Glutamatergic neuron (in vitro differentiated cells): ENCODE results near the gene EFNA5. TPM values are rescaled to one million over a fixed set of nuclear protein-coding genes. Genes with fewer than 3 reads are reported as not detected.

ENCODE experiments used
- DNase-seq: peaks from one replicate; pipeline ENCODE4 v3.0.0; 2022
- H3K27ac Mint-ChIP-seq: one replicate; pipeline ENCODE4 v1.8.0; 2020; ENCODE audit warnings: mild to moderate bottlenecking, mixed read lengths, inconsistent platforms; ENCODE audit not compliant: unreplicated experiment
- H3K27me3 Mint-ChIP-seq: one replicate; pipeline ENCODE4 v1.8.0; 2020; ENCODE audit warnings: mild to moderate bottlenecking, moderate library complexity, mixed read lengths, inconsistent platforms; ENCODE audit not compliant: unreplicated experiment
- H3K36me3 Mint-ChIP-seq: one replicate; pipeline ENCODE4 v1.8.0; 2020; ENCODE audit warnings: mild to moderate bottlenecking, mixed read lengths, inconsistent platforms; ENCODE audit not compliant: unreplicated experiment
- H3K4me1 Mint-ChIP-seq: one replicate; pipeline ENCODE4 v1.8.0; 2020; ENCODE audit warnings: mild to moderate bottlenecking, low read depth, mixed read lengths, inconsistent platforms; ENCODE audit not compliant: unreplicated experiment
- H3K4me3 Mint-ChIP-seq: one replicate; pipeline ENCODE4 v1.8.0; 2020; ENCODE audit warnings: mild to moderate bottlenecking, mixed read lengths, inconsistent platforms; ENCODE audit not compliant: unreplicated experiment
- H3K9me3 Mint-ChIP-seq: one replicate; pipeline ENCODE4 v1.8.0; 2020; ENCODE audit warnings: mild to moderate bottlenecking, moderate library complexity, mixed read lengths, inconsistent platforms; ENCODE audit not compliant: unreplicated experiment
- CTCF ChIP-seq: fragments of 200-600 bp; sonication (generic); IDR thresholded peaks from one replicate; pipeline ENCODE4 v1.5.0; 2021; ENCODE audit not compliant: partially characterized antibody, unreplicated experiment
- total RNA-seq: library from RNA; stranded (reverse); fragmentation: NEBNext Ultra II Directional; extraction: Animal tissue kit (Norgen Biotek cat#: 25700); gene quantifications from one replicate; pipeline ENCODE4 v1.2.1, GENCODE V29; 2021; ENCODE audit not compliant: unreplicated experiment

The EFNA5 gene
- total RNA-seq, 1 donor from 2014 or later: 158 TPM

- peak overlapping the region; percentile 71 for H3K27ac Mint-ChIP-seq
- peaks cover 67% of the 10 kb centered on the region for H3K4me1 Mint-ChIP-seq
- H3K4me3 Mint-ChIP-seq: peak overlapping the region; percentile 68
- DNase-seq: no peak
- H3K9me3 Mint-ChIP-seq: peaks cover 9% of the 10 kb centered on the region
- no peaks in the 10 kb centered on the region for H3K36me3 Mint-ChIP-seq
- peaks cover 4% of the 10 kb centered on the region for H3K27me3 Mint-ChIP-seq
- no peak for TF ChIP-seq CTCF
Observed at GRCh38 chr5:107655831-107656230, 14.9 kb downstream of the EFNA5 start.

GRCh38 chr5:107654827-107655226 lies 15.9 kb downstream of the EFNA5 start:
- Mint-ChIP-seq H3K4me1 (peaks cover 68% of the 10 kb centered on the region), H3K36me3 (no peaks in the 10 kb centered on the region), H3K27ac (no peak overlapping the region), H3K4me3 (no peak overlapping the region), H3K9me3 (peaks cover 7% of the 10 kb centered on the region), H3K27me3 (peaks cover 2% of the 10 kb centered on the region)
- DNase-seq: no peak
- TF ChIP-seq CTCF: no peak

GRCh38 chr5:107653685-107654084 lies 17.1 kb downstream of the EFNA5 start:
- no peak for TF ChIP-seq CTCF
- DNase-seq: no peak
- Mint-ChIP-seq H3K27me3 (peaks cover 1% of the 10 kb centered on the region), H3K4me3 (peak overlapping the region; percentile 83), H3K4me1 (peaks cover 63% of the 10 kb centered on the region), H3K9me3 (peaks cover 7% of the 10 kb centered on the region), H3K27ac (peak overlapping the region; percentile 63), H3K36me3 (no peaks in the 10 kb centered on the region)

GRCh38 chr5:107652839-107653607 lies 17.7 kb downstream of the EFNA5 start:
- H3K36me3 Mint-ChIP-seq: no peaks in the 10 kb centered on the region
- peaks cover 60% of the 10 kb centered on the region for H3K4me1 Mint-ChIP-seq
- peaks cover 7% of the 10 kb centered on the region for H3K9me3 Mint-ChIP-seq
- peak; percentile 21 for DNase-seq
- peaks cover 1% of the 10 kb centered on the region for H3K27me3 Mint-ChIP-seq
- TF ChIP-seq CTCF: no peak
- peak overlapping the region; percentile 97 for H3K27ac Mint-ChIP-seq
- peak overlapping the region; percentile 83 for H3K4me3 Mint-ChIP-seq

GRCh38 chr5:107652408-107652807 lies 18.3 kb downstream of the EFNA5 start:
- peak overlapping the region; percentile 30 for H3K4me3 Mint-ChIP-seq
- H3K4me1 Mint-ChIP-seq: peaks cover 57% of the 10 kb centered on the region
- H3K27ac Mint-ChIP-seq: peak overlapping the region; percentile 97
- no peak for TF ChIP-seq CTCF
- DNase-seq: no peak
- H3K27me3 Mint-ChIP-seq: peaks cover 1% of the 10 kb centered on the region
- peaks cover 7% of the 10 kb centered on the region for H3K9me3 Mint-ChIP-seq
- no peaks in the 10 kb centered on the region for H3K36me3 Mint-ChIP-seq
